Colonic mucosa (tissue), 4 donors: ENCODE measurements around the gene LMOD1. TPM values are rescaled to one million over a fixed set of nuclear protein-coding genes. Genes with fewer than 3 reads are reported as not detected.
A peak's percentile ranks its signal among the peaks of the same experiment; 100 is the strongest.

Source experiments
- DNase-seq: peaks from one replicate; pipeline ENCODE4 v3.0.0-alpha.2; 2020
- H3K27ac ChIP-seq: fragments of 200-600 bp; one replicate; pipeline ENCODE4 v1.8.0; 2021
- H3K27me3 ChIP-seq: fragments of 200-600 bp; one replicate; pipeline ENCODE4 v1.8.0; 2021
- H3K36me3 ChIP-seq: fragments of 200-600 bp; one replicate; pipeline ENCODE4 v1.8.0; 2021
- H3K4me1 ChIP-seq: fragments of 200-600 bp; one replicate; pipeline ENCODE4 v1.8.0; 2021; ENCODE audit warnings: mild to moderate bottlenecking
- H3K4me3 ChIP-seq: fragments of 200-600 bp; one replicate; pipeline ENCODE4 v1.8.0; 2021
- H3K9ac ChIP-seq, 2 donors: one replicate each; pipeline ENCODE4 v1.7.0; 2013; ENCODE audit warnings: control low read depth in 2 of 2, low read depth in 2 of 2, low read length in 2 of 2
- H3K9me3 ChIP-seq: fragments of 200-600 bp; one replicate; pipeline ENCODE4 v1.8.0; 2021
- CTCF ChIP-seq: fragments of 200-600 bp; IDR thresholded peaks from one replicate; pipeline ENCODE4 v1.8.0; 2022; ENCODE audit warnings: antibody characterized with exemption, mild to moderate bottlenecking
- intact Hi-C: fragments of 100-400 bp; cut with DNase I; formaldehyde crosslinking; loops from one replicate; pipeline ENCODE4 v1.14.1; 2022
- total RNA-seq, 2 donors: library from RNA; stranded (reverse); fragmentation: NEBNext Ultra II Directional in 1 of 2; extraction: Animal tissue kit (Norgen Biotek cat#: 25700) in 1 of 2; gene quantifications; one replicate each; pipeline ENCODE4 v1.2.1, GENCODE V29; 2021
- donor health status: healthy.
- donor health status: DM: no; HTN: no; CAD: no.
- donor health status: DM: no; HTN: no; CAD: no.

The LMOD1 gene
- total RNA-seq, 2 donors from 2014 or later: 7.6 to 64.5 TPM

GRCh38 chr1:201898992-201899391 lies 47.4 kb downstream of the LMOD1 start:
- TF ChIP-seq CTCF: no peak
- H3K9ac ChIP-seq: no peak overlapping the region
- no peaks in the 10 kb centered on the region for H3K27me3 ChIP-seq
- H3K4me1 ChIP-seq: no peaks in the 10 kb centered on the region
- intact Hi-C loops: loop anchor here (5.0 kb wide), 2 partner anchors 73 to 238 kb away; no protein-coding TSS in a partner anchor
- H3K9me3 ChIP-seq: no peaks in the 10 kb centered on the region
- no peak for DNase-seq
- H3K36me3 ChIP-seq: no peaks in the 10 kb centered on the region
- no peak overlapping the region for H3K4me3 ChIP-seq
- H3K27ac ChIP-seq: no peak overlapping the region

GRCh38 chr1:201898240-201898894 lies 48.0 kb downstream of the LMOD1 start:
- DNase-seq: no peak
- Histone ChIP-seq H3K4me3 (no peak overlapping the region), H3K36me3 (no peaks in the 10 kb centered on the region), H3K9ac (no peak overlapping the region), H3K4me1 (no peaks in the 10 kb centered on the region), H3K27me3 (no peaks in the 10 kb centered on the region), H3K9me3 (no peaks in the 10 kb centered on the region), H3K27ac (no peak overlapping the region)
- no peak for TF ChIP-seq CTCF
- intact Hi-C loops: loop anchor here (5.0 kb wide), 2 partner anchors 74 to 239 kb away; no protein-coding TSS in a partner anchor

GRCh38 chr1:201896951-201897391 lies 49.4 kb downstream of the LMOD1 start:
- H3K4me1 ChIP-seq: no peaks in the 10 kb centered on the region

GRCh38 chr1:201895913-201896807 lies 50.2 kb downstream of the LMOD1 start:
- Histone ChIP-seq H3K27me3 (no peaks in the 10 kb centered on the region), H3K4me3 (no peak overlapping the region), H3K27ac (no peak overlapping the region), H3K9me3 (no peaks in the 10 kb centered on the region), H3K9ac (peak overlapping the region in 1 of 2 donors; percentile 8), H3K4me1 (no peaks in the 10 kb centered on the region), H3K36me3 (no peaks in the 10 kb centered on the region)
- intact Hi-C loops: loop anchor here (5.0 kb wide), 2 partner anchors 76 to 241 kb away; no protein-coding TSS in a partner anchor
- peak; percentile 92 for DNase-seq
- peak; percentile 89 for TF ChIP-seq CTCF

More at GRCh38 chr1:201896951-201897391, 49.4 kb downstream of the LMOD1 start:
- H3K27me3 ChIP-seq: no peaks in the 10 kb centered on the region
- no peak for DNase-seq
- no peaks in the 10 kb centered on the region for H3K36me3 ChIP-seq
- H3K27ac ChIP-seq: no peak overlapping the region
- no peaks in the 10 kb centered on the region for H3K9me3 ChIP-seq
- H3K9ac ChIP-seq: no peak overlapping the region
- no peak overlapping the region for H3K4me3 ChIP-seq
- intact Hi-C loops: loop anchor here (5.0 kb wide), 2 partner anchors 75 to 240 kb away; no protein-coding TSS in a partner anchor
- no peak for TF ChIP-seq CTCF

- H3K27me3 ChIP-seq: no peaks in the 10 kb centered on the region
- no peaks in the 10 kb centered on the region for H3K9me3 ChIP-seq
- DNase-seq: no peak
- TF ChIP-seq CTCF: no peak
- intact Hi-C loops: loop anchor here (5.0 kb wide), 2 partner anchors 77 to 242 kb away; no protein-coding TSS in a partner anchor
- H3K36me3 ChIP-seq: no peaks in the 10 kb centered on the region
- H3K9ac ChIP-seq: no peak overlapping the region
- no peak overlapping the region for H3K4me3 ChIP-seq
- no peaks in the 10 kb centered on the region for H3K4me1 ChIP-seq
- no peak overlapping the region for H3K27ac ChIP-seq
Observed at GRCh38 chr1:201895120-201895665, 51.2 kb downstream of the LMOD1 start.
